ENCODE data around the gene NECAB2.

NECAB2 gene

GRCh38 chr16:84029297-84030047 lies 61.4 kb downstream of the NECAB2 start:
- no peak for DNase-seq

- no peak for DNase-seq
These were observed 63.5 kb downstream of the NECAB2 start for GRCh38 chr16:84031556-84031955.

GRCh38 chr16:84032458-84033178 lies 64.6 kb downstream of the NECAB2 start:
- DNase-seq = no peak

GRCh38 chr16:84033251-84034195 lies 65.5 kb downstream of the NECAB2 start:
- DNase-seq = no peak

GRCh38 chr16:84034516-84034915 lies 66.5 kb downstream of the NECAB2 start:
- DNase-seq = no peak

GRCh38 chr16:84036131-84036530 lies 68.1 kb downstream of the NECAB2 start:
- DNase-seq = no peak

GRCh38 chr16:84036982-84037425 lies 69.0 kb downstream of the NECAB2 start:
- no peak for DNase-seq

- DNase-seq = no peak
These were observed 70.4 kb downstream of the NECAB2 start for GRCh38 chr16:84038469-84038868.

GRCh38 chr16:84039696-84040095 lies 71.7 kb downstream of the NECAB2 start:
- DNase-seq = no peak

GRCh38 chr16:84040226-84040822 lies 72.3 kb downstream of the NECAB2 start:
- no peak for DNase-seq

- DNase-seq = no peak
These were observed 73.1 kb downstream of the NECAB2 start for GRCh38 chr16:84040823-84041820.

GRCh38 chr16:84041881-84042280 lies 73.8 kb downstream of the NECAB2 start:
- DNase-seq = no peak

- DNase-seq = no peak
These were observed 74.3 kb downstream of the NECAB2 start, which contains the start of gene SLC38A8 for GRCh38 chr16:84042308-84042878. SLC38A8 (minus strand) TSS chr16:84042795; CDS start chr16:84042157, 638 bp downstream.

- no peak for DNase-seq
These were observed 74.9 kb downstream of the NECAB2 start for GRCh38 chr16:84042879-84043485.

GRCh38 chr16:84043486-84044117 lies 75.6 kb downstream of the NECAB2 start:
- no peak for DNase-seq

- no peak for DNase-seq
These were observed 76.1 kb downstream of the NECAB2 start for GRCh38 chr16:84044118-84044488.

GRCh38 chr16:84045001-84045817 lies 77.2 kb downstream of the NECAB2 start:
- DNase-seq = no peak

GRCh38 chr16:84045818-84046470 lies 77.9 kb downstream of the NECAB2 start:
- no peak for DNase-seq

GRCh38 chr16:84047206-84047605 lies 79.2 kb downstream of the NECAB2 start:
- DNase-seq = no peak

Measured in activated CD4-positive, alpha-beta T cell treated with anti-CD3 and anti-CD28 coated beads, Interleukin-2, amount 50 U/mL, for 48 hours (primary cell).